AG04450 (cell line): Measurements from ENCODE around the gene OR7G2. TPM values are rescaled to one million over a fixed set of nuclear protein-coding genes. Genes with fewer than 3 reads are reported as not detected.

ENCODE experiments used
- CTCF ChIA-PET: fragments of 300-600, 350-600 bp; formaldehyde crosslinking; extraction: SDS; loops from one replicate; lab custom pipeline; 2022; ENCODE audit warnings: antibody characterized with exemption, inconsistent platforms; lab: Charles Lee
- POLR2A ChIA-PET: fragments of 350-600 bp; formaldehyde crosslinking; extraction: SDS; loops from one replicate; lab custom pipeline; 2021; ENCODE audit warnings: antibody characterized with exemption, inconsistent platforms; lab: Yijun Ruan, JAX
- DNase-seq: peaks from one replicate; pipeline ENCODE4 v3.0.0-alpha.2; 2011; ENCODE audit warnings: low read depth, low spot score
- H3K27ac ChIP-seq: one replicate; pipeline ENCODE4 v1.5.1; 2012; ENCODE audit warnings: low read depth, low read length, control low read depth
- H3K27me3 ChIP-seq: one replicate; pipeline ENCODE4 v1.6.0; 2012; ENCODE audit warnings: low read length; ENCODE audit not compliant: control insufficient read depth, insufficient read depth
- H3K4me3 ChIP-seq: 2 replicates; pipeline ENCODE4 v1.5.1; 2011; ENCODE audit warnings: mild to moderate bottlenecking, low read depth, low read length, control low read depth
- H3K9me3 ChIP-seq: 2 replicates; pipeline ENCODE4 v1.5.1; 2012; ENCODE audit warnings: low read length; ENCODE audit not compliant: control insufficient read depth, insufficient read depth
- polyA plus RNA-seq: library from polyadenylated mRNA; depleted of rRNA; stranded (reverse); fragments of >200 nt; gene quantifications from 2 replicates; pipeline ENCODE4 v1.2.3, GENCODE V29; 2011
- TF ChIP-seq, protein P1 (sequence below): IDR thresholded peaks from 2 replicates; pipeline ENCODE4 v1.5.1; 2011; ENCODE audit warnings: low read depth, low read length, control low read depth, inconsistent platforms

Gene OR7G2
- polyA plus RNA-seq, 1 experiment, result not detected

DNA sequence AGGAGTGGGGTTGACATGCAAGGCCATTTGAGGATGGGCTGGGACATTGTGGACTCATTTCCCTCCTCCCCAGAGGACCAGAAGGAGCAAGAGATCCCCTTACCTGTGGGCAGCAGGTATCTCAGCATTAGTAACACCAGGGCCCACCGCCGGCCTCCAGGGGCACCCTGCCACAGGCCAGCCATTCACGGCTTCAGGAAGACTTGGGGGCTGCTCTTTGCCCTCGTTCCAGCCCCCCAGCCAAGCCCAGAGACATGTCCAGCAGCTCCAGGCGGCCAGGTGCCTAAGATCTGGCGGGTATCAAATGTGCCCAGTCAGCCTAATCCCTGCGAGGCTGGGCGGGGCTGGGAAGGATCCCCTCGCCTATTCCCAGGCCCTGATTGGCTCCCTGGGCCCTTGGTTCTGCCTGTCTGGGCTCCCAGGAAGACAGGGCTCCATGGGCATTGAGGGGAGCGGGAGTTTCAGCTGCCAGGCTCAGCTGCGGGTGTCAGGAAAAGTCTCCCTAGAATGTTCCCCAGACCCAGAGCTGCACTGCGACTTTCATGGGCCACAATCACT lies 41.7 kb downstream of the OR7G2 start:
- TF ChIP-seq, protein P1, sequence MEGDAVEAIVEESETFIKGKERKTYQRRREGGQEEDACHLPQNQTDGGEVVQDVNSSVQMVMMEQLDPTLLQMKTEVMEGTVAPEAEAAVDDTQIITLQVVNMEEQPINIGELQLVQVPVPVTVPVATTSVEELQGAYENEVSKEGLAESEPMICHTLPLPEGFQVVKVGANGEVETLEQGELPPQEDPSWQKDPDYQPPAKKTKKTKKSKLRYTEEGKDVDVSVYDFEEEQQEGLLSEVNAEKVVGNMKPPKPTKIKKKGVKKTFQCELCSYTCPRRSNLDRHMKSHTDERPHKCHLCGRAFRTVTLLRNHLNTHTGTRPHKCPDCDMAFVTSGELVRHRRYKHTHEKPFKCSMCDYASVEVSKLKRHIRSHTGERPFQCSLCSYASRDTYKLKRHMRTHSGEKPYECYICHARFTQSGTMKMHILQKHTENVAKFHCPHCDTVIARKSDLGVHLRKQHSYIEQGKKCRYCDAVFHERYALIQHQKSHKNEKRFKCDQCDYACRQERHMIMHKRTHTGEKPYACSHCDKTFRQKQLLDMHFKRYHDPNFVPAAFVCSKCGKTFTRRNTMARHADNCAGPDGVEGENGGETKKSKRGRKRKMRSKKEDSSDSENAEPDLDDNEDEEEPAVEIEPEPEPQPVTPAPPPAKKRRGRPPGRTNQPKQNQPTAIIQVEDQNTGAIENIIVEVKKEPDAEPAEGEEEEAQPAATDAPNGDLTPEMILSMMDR, result no peak
- Histone ChIP-seq H3K9me3 (peaks cover 76% of the 10 kb centered on the region), H3K27me3 (no peaks in the 10 kb centered on the region), H3K4me3 (no peak overlapping the region), H3K27ac (no peak overlapping the region)
- no peak for DNase-seq
- POLR2A ChIA-PET, result no interaction called here
- CTCF ChIA-PET, result no interaction called here

DNA sequence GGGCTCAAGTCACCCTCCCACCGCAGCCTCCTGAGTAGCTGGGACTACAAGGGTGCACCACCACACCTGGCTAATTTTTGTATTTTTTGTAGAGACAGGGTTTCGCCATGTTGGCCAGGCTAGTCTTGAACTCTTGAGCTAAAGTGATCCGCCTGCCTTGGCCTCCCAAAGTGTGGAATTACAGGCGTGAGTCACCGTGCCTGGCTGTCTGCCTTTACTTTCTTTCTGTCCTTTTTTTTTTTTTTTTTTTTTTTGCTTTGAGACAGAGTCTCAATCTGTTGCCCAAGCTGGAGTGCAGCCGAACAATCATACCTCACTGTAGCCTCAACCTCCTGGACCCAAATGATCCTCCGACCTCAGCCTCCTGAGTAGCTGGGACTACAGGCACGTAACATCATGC lies 45.4 kb downstream of the OR7G2 start:
- H3K27ac ChIP-seq, result no peak overlapping the region
- peaks cover 81% of the 10 kb centered on the region for H3K9me3 ChIP-seq
- H3K4me3 ChIP-seq, result no peak overlapping the region
- TF ChIP-seq, protein P1, result no peak
- POLR2A ChIA-PET, result no interaction called here
- DNase-seq, result no peak
- CTCF ChIA-PET, result no interaction called here
- no peaks in the 10 kb centered on the region for H3K27me3 ChIP-seq

DNA sequence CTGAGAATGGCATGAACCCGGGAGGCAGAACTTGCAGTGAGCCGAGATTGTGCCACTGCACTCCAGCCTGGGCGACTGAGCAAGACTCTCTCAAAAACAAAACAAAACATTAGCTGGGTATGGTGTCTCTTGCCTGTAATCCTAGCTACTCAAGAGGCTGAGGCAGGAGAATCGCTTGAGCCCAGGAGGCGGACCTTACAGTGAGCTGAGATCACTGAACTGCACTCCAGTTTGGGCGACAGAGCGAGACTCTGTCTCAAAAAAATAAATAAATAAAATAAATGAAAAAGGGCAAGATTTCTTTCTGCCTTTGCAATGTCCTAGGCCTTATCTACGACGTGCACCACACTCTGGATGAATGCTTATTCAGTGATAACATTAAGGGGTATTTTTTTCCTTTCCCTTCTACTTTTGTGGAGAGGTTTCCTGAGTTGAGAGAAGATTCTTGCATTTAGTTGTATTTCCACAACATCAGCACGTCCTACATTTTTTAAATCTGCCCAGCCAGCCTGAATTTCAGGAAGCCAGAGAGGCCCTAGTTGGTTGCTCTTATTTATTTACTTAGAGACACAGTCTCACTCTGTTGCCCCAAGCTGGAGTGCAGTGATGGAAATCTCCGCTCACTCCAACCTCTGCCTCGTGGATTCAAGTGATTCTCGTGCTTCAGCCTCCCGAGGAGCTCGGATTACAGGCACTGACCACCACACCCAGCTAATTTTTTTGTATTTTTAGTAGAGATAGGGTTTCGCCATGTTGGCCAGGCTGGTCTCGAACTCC lies 46.5 kb downstream of the OR7G2 start:
- no peak for DNase-seq
- ChIA-PET POLR2A (no interaction called here), CTCF (no interaction called here)
- Histone ChIP-seq H3K27me3 (no peaks in the 10 kb centered on the region), H3K9me3 (peaks cover 80% of the 10 kb centered on the region), H3K4me3 (no peak overlapping the region), H3K27ac (no peak overlapping the region)
- TF ChIP-seq, protein P1, result no peak

DNA sequence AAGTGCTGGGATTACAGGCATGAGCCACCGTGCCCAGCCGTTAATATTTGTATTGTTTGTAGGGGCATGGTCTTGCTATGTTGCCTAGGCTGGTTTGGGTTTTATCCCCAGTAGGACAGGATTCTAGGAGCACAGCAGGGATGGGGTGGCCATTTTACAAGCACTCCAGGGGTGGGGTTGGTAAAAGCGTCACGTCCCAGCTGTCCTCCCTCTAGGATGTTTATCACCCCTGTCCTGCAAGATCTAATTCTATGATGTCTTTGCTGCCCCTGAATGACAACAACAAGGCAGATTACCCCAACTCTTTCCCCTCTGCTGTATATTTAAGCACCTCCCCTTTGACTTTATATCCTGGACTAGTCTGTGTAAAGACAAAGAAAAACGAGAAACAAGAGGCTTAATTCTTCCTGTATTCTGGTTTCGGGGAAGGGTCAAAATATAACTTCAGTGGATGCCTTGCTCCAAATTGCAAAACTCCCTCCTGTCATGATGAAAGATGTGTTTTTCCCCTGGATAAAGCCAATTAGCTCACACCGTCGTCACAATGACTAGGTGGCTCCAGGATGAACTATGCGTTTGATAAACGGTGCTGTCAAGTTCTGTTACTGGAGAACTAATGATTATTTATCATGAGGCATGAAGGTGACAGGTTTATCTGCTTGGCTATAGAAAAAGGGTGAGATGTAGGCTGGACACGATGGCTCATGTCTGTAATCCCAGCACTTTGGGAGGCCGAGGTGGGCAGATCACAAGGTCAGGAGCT lies 48.2 kb downstream of the OR7G2 start:
- POLR2A ChIA-PET, result no interaction called here
- DNase-seq, result no peak
- CTCF ChIA-PET, result no interaction called here
- no peak overlapping the region for H3K27ac ChIP-seq
- TF ChIP-seq, protein P1, result no peak
- peaks cover 79% of the 10 kb centered on the region for H3K9me3 ChIP-seq
- no peaks in the 10 kb centered on the region for H3K27me3 ChIP-seq
- H3K4me3 ChIP-seq, result no peak overlapping the region
